Fibroblast of skin of scalp (primary cell): ENCODE results near the gene RNASE9.
A peak's percentile ranks its signal among the peaks of the same experiment; 100 is the strongest.
"Not testable (repeated sequence)": the region's sequence is repeated elsewhere in the genome, so short reads cannot be mapped to it uniquely, and the experiment has no call there.

ENCODE experiments used
- DNase-seq: peaks from one replicate; pipeline ENCODE4 v3.0.0-alpha.2; 2013

The RNASE9 gene

DNA sequence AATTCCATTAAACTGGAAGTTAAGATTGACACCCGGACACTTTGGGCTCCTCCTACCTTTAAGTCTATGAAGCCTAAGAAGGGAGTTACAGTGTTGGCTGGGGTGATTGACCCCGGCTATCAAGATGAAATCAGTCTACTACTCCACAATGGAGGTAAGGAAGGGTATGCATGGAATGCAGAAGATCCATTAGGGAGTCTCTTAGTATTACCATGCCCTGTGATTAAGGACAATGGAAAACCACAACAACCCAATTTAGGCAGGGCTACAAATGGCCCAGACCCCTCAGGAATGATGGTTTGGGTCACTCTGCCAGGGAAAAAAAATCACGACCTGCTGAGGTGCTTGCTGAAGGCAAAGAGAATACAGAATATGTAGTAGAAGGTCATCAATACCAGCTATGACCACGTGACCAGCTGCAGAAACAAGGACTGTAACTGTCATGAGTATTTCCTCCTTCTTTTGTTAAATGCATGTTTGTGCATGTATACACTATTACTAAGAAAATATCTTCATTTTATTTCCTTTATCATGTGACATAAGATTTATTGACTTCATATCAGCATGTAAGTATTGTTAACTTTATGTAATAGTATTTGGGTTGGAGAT, 11.6 kb upstream of the RNASE9 start:
- DNase-seq = not testable (repeated sequence)

DNA sequence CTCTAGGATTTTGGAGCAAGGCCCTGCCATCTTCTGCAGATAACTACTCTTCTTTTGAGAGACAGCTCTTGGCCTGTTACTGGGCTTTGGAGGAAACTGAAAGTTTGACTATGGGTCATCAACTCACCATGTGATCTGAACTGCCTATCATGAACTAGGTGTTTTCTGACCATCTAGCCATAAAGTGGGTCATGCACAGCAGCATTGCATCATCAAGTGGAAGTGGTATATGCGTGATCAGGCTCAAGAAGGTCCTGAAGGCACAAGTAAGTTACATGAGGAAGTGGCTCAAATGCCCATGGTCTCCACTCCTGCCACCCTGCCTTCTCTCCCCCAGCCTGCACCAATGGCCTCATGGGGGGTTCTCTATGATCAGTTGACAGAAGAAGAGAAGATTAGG, 9.9 kb upstream of the RNASE9 start:
- not testable (repeated sequence) for DNase-seq

DNA sequence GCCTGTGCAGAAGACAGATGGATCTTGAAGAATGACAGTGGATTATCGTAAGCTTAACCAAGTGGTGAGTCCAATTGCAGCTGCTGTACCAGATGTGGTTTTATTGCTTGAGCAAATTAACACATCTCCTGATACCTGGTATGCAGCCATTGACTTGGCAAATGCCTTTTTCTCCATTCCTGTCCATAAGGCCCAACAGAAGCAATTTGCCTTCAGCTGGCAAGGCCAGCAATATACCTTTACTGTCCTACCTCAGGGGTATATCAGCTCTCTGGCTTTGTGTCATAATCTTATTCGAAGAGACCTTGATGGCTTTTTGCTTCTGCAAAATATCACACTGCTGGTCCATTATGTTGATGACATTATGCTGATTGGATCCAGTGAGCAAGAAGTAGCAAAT, 9.0 kb upstream of the RNASE9 start:
- not testable (repeated sequence) for DNase-seq

DNA sequence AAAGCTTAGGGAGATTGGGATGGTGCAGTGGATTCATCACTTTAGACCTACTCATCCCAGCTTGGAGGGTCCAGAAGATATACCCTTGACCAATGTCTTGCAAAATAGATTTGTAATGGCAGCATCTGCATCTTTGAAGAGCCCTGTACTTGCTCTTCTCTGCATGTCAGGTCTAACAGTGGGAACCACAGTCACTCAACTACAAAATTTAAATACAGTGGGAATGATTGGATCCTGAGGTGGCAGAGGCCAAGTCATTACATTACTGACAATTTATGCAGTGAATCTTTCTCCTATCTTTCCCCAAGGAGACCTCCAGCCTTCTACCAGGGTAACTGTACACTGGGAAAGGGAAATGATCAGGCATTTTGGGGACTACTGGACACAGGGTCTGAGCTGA, 8.2 kb upstream of the RNASE9 start:
- DNase-seq = no peak

GRCh38 chr14:20568393-20568792, 7.5 kb upstream of the RNASE9 start:
- DNase-seq = no peak

DNA sequence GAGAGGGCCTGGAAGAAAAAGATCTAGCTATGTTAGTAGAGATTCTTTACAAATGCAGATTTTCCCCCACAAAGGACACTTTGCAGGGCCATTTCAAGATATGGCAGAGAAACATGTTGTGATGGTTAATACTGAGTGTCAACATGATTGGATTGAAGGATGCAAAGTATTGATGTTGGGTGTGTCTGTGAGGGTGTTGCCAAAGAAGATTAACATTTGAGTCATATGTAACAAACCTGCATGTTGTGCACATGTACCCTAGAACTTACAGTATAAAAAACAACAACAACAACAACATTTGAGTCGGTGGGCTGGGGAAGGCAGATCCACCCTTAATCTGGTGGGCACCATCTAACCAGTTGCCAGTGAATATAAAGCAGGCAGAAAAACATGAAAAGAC, 6.4 kb upstream of the RNASE9 start:
- not testable (repeated sequence) for DNase-seq

DNA sequence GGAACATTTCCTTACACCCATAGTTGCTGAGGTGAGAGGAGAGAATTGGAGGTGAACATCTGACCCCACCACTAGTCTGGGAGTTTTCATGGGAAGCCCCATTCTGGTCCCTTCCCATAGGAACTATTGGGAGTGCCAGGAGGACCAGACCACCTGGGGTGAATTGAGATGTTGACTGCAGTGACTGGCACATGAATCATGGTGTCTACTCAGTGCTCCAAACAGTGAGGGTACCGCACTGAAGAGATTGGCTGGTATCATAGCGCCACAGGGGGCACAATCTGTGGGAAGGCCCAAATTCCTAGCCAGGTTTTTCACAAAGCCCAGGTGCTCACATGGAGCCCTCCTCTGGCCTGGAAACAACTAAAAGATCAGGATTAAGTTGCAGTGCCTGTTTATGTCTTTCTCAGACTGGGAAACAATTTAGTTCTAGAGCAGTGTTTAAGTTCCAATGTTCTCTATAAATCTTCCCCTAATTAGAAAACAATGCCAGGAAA, 3.7 kb upstream of the RNASE9 start:
- DNase-seq = no peak

DNA sequence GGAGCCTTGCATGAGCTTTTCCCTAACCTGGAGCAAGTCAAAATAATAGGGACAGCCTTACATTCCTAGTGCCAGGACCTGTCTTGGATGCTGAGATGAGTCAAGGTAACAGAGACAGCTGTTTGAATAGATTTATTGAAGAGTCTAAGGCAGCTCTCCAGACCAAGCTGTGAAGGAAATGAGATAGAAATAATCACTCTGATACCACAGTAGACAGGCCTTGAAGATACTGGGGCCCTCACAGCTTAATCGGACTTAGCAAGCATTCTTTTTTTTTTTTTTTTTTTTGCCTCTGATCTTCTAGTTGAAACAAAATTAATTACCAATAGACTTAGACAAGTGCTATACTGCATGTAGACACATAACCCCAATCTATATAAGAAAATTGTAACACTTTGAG, 3.1 kb upstream of the RNASE9 start:
- DNase-seq = no peak

DNA sequence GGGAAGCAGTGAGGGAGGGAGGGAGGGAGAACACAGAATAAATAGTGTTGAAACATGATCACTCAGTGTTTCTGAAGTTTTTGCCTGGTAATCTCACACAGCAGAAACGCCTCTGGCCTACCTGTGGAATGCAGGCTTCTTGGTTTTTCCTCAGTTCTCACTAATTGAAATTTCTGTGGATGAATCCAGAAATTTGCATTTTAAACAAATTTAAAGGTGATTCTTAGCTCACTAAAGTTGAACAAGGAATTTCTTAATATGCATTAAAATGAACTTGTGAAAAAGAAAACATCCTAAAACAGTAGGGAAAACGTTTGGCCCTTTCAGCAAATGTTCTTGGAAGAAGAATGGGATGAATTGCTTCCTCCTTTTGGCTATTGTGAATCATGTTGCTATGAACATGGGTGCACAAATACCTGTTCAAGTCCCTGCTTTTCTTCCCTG, 1.4 kb downstream of the RNASE9 start:
- no peak for DNase-seq

GRCh38 chr14:20557212-20557542, 3.7 kb downstream of the RNASE9 start:
- DNase-seq = no peak

- DNase-seq = no peak
Observed at GRCh38 chr14:20556500-20557211, 4.2 kb downstream of the RNASE9 start.

DNA sequence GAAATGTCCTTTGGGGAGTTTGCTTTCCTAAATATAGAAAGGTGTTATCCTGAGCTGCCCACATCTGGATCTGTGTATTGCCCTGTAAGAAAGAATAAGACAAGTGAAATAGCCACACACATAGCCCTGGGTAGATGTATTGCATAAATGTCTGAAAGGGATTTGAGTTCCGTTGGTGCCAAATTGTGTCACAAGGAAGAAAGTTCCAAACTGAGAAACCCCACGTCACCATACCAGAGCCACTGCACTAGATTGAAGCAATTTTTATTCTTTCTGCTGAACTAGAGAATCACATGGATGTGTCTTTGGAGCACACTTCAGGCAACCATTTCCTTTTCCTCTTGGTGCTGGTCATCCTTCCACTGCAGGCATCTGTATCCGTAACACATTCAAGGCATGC, 5.0 kb downstream of the RNASE9 start:
- no peak for DNase-seq

DNA sequence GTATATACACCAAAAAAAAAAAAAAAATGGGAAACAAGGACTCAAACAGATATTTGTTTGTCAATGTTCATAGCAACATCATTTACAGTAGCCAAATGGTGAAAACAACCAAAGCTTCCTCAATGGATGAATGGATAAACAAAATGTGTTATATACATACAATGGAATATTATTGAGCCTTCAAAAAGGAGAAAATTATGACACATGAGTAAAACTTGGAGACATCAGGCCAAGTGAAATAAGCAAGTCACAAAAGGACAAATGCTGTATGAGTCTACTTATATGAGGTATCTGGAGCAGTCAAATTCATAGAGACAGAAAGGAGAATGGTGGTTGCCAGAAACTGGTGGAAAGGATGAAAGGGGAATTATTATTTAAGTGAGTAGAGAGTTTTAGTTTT, 7.8 kb downstream of the RNASE9 start:
- DNase-seq = no peak

GRCh38 chr14:20551606-20552005, 9.2 kb downstream of the RNASE9 start:
- no peak for DNase-seq

GRCh38 chr14:20550926-20551325, 9.9 kb downstream of the RNASE9 start:
- DNase-seq = no peak

GRCh38 chr14:20548414-20549158, 12.3 kb downstream of the RNASE9 start:
- DNase-seq = no peak

- no peak for DNase-seq
Observed at GRCh38 chr14:20546877-20547276, 14.0 kb downstream of the RNASE9 start.

- DNase-seq = no peak
Observed at GRCh38 chr14:20539906-20540305, 20.9 kb downstream of the RNASE9 start.

GRCh38 chr14:20530771-20531571, 29.9 kb downstream of the RNASE9 start:
- peak; percentile 72 for DNase-seq

GRCh38 chr14:20529806-20530205, 31.0 kb downstream of the RNASE9 start:
- DNase-seq = no peak

- no peak for DNase-seq
Observed at GRCh38 chr14:20524027-20524426, 36.8 kb downstream of the RNASE9 start.

DNA sequence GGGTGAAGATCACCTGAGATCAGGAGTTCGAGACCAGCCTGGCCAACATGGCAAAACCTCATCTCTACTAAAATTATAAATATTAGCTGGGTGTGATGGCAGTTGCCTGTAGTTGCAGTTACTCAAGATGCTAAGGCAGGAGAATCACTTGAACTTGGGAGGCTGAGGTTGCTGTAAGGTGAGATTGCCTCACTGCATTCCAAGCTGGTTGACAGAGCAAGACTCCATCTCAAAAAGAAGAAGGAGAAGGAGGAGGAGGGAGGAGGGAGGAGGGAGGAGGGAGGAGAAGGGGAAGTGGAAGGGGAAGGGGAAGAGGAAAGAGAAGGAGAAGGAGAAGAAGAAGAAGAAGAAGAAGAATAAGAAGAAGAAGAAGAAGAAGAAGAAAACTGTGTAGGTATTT, 38.5 kb downstream of the RNASE9 start:
- DNase-seq = no peak

GRCh38 chr14:20516921-20517320, 43.9 kb downstream of the RNASE9 start:
- DNase-seq = no peak
